Placental epithelial cell (primary cell): ENCODE results near the gene IER5. TPM values are rescaled to one million over a fixed set of nuclear protein-coding genes. Genes with fewer than 3 reads are reported as not detected.

Source experiments
- total RNA-seq: library from RNA; depleted of rRNA; stranded (reverse); fragments of >200 nt; gene quantifications from 2 replicates; pipeline ENCODE4 v1.2.3, GENCODE V29; 2012

Gene IER5
- total RNA-seq, result 45.1 and 61.4 TPM in 2 replicates

DNA sequence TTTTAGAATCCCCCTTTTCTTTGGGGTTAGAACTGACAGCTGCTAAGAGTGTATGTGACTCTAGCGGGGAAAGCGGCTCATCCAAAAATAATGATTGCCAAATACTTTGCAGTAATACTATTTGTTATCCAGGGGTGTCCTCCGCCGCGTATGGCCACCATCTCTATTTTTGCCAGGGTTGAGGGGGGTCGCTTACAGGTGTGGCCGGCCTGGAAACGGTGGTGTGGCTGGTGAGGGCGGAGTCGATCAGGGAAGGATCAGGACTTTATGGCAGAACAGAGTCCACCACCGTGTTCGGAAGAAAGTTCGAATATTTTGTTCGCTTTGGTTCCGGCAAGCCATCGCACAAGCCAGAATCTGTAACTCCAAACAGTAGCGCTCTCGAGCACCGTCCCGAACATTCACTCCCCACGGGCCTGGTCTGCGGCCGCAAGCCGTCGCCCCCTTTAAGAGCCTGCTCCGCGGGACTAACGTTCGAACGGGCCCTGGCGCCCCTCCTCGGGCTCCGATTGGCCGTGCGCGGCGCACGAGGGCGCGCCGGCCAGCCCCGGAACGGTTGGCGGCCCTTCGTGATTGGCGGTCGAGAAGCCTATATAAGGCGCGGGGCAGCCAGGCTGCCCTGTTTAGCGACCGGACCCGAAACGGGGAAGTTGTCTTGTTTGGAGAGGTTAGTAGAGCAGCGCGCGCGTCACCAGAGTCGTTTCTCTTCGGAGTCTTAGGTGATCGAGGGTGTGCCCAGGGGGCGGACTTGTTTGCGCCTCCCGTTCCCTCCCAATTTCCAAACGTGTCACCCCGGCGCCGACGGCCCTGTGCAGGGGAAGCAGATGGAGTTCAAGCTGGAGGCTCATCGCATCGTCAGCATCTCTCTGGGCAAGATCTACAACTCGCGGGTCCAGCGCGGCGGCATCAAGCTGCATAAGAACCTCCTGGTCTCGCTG, at the start of gene IER5:
Gene IER5 (plus strand): TSS at position 622 of the 938 bp plus-strand sequence. CDS start 203 bp downstream, at position 825.

Other genes starting within 250 kb of the IER5 start
- gene KIAA1614, start 175.8 kb upstream of the IER5 start, total RNA-seq, result 12.8 and 22.4 TPM in 2 replicates
- gene STX6, start 65.8 kb upstream of the IER5 start, total RNA-seq, result 15.7 and 17.7 TPM in 2 replicates
- 23.6 and 25.9 TPM in 2 replicates for gene MR1, start 54.7 kb upstream of the IER5 start, total RNA-seq